Left renal cortex interstitium (tissue), 4 donors: Measurements from ENCODE around the gene ZNF467. TPM values are rescaled to one million over a fixed set of nuclear protein-coding genes. Genes with fewer than 3 reads are reported as not detected.

Source experiments
- DNase-seq, 4 donors: peaks; one replicate each; pipeline ENCODE4 v3.0.0-alpha.2; 2013; ENCODE audit warnings: low read depth in 4 of 4, low spot score in 2 of 4, missing footprints in 1 of 4
- polyA plus RNA-seq, 4 donors: library from polyadenylated mRNA; unstranded; fragments of 120-200 nt; gene quantifications; one replicate each; pipeline ENCODE4 v1.2.1, GENCODE V29; 2013; ENCODE audit not compliant: insufficient read length in 4 of 4

The ZNF467 gene
- polyA plus RNA-seq, 4 donors = 24.9 to 39.2 (median 36.2) TPM

- no peak for DNase-seq
Observed at GRCh38 chr7:149729983-149730801, 43.2 kb downstream of the ZNF467 start.

- DNase-seq = no peak
Observed at GRCh38 chr7:149729586-149729982, 43.8 kb downstream of the ZNF467 start.

DNA sequence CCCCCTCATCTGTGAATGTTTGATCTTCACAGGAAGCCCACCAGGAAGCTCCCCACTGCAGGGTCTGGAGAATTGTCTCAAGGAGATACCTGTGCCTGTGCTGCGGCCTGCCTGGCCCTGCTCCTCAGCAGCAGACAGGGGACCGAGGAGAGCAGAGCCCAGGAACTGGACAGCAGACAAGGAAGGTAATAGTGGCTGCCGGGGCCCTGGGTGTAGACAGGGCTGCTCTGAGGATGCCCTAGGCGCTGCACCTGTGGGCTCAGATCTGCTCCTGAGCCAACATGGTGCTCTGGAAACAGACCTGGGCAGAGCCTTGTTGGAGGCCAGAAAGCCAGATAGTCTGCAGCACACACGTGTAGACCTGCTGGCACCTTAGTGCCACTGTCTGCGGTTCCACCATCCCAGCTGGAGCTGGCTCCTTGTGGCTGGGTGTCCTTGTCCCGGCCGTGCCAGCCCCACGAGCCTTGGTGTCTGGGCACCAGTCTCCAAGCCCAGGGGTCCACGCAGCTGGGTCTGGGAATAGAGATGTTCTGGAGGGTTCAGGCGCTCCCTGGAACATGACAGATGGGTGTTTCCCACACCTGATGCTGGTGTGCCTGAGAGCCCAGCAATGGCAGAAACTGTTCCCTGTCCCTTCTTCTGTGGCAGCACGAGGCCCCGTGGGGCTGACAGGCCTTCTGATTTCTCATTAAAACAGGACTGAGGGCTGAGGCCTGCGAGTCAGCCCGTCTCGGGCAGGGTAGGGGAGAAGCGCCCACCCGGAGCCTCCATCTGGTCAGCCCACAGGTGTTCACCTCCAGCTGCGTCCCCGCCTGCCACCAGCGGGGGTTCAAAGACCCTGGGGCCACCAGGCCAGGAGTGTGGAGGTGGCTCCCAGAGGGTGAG, 44.7 kb downstream of the ZNF467 start:
- no peak for DNase-seq

DNA sequence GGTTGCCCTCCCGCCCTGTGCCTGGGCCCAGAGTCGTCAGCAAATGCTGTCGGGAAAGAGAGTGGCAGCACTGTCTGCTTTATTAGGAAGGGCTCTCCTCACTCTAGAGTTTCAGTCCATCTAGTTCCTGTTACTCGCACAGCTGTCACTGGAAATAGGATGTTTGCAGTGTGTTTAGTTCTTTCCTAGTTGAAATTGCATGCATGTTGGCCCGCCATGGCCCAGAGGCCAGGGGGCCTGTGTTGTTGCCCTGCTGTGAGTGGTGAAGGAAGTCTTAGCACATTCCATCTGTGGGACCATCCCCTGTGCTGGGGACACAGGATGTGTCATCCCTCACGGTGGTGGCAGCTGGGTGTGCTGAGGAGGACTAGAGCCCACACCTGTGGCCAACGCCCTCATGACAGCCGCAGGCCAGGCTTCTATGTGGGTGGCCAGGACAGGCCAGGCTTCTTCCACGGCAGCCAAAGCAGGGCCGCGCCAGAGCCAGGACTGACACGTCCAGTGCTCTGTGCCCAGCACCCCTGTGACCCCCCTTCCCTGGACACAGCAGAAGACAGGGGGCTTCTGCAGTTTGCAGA, 45.4 kb downstream of the ZNF467 start:
- no peak for DNase-seq

- no peak for DNase-seq
Observed at GRCh38 chr7:149727053-149727898, 46.1 kb downstream of the ZNF467 start.

DNA sequence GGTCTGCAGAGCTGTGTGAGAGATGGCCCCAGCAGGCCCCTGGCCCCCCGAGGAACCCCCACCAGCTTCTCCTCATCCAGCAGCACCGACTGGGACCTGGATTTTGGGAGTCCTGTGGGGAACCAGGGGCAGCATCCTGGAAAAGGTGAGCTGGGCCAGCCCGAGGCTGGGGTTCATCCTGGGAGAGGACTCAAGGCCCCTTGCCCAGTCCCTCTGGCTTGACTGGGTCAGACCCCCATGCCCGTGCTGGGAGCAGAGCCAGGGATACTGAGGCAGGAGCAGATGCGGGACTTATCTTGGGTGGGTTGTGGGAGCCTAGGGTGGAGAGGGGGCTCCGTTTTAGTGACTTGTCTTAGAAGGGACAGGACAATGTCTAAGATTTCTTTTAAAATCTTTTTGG, 47.5 kb downstream of the ZNF467 start:
- no peak for DNase-seq

GRCh38 chr7:149725426-149725821, 48.0 kb downstream of the ZNF467 start:
- DNase-seq = no peak

DNA sequence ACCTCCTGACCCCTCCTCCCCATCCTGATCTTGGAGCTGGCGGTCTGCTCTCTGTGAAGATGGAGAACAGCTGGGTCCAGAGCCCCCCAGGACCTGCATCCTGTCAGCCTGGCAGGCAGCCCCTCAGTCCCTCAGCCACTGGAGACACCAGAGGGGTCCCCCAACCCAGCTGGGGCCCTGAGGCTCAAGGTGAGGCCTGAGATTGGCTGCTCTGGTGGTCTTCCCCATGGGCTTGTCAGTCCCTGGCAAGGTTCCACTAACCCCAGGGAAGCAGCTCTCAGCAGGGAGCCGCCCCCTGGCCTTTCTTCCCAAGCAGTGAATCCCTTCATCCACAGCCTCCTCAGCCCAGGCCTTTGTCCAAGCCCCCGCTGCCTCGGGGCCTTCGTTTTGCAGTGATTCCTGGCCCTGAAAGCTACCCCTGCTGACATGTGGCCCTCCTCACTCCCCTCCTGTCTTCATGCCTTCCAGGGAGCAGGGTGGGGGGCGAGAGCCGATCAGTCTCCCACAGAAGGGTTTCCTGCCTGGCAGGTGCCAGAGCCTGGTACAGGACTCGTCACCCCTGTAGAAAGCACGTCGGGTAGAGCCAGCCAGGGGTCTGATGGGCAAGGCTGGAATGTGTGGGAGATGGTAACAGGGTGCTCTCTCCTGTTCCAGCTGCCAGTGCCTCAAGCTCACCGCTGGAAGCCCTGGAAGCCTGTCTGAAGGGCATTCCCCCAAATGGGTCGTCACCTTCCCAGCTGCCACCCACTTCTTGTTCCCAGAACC, 48.5 kb downstream of the ZNF467 start:
- DNase-seq = no peak

DNA sequence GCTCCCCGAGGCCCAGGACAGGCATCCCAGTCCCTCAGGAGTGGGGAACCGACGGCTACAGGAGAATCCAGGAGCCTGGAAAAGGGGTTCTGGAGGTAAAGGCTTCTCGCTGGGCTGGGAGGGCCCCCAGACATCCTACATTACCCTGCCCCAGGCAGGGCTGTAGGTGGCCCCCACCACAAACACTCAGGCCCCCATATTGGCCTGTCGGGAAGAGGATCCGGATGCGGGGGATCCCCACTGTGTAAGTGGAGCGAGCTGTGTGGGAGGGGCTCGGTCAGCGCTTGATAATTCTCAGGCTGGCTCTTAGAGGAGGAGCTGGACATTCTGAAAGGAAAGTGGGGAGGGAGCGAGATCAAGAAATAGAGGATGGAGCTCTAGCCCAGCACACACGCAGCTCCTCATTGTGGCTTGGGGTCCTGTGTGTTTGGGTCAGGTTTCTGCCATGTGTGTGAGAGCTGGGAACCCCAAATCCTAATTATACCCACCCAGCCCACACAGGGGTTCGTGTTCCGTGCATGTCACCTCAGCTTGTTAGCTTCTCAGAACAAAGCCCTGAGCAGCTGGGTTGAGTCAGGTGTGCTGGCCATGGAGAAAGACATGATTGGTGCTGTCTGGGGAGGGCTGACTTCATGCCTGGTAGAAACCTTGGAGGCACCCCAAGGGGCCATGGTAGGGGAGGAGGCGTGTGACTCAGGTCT, 49.4 kb downstream of the ZNF467 start:
- no peak for DNase-seq

DNA sequence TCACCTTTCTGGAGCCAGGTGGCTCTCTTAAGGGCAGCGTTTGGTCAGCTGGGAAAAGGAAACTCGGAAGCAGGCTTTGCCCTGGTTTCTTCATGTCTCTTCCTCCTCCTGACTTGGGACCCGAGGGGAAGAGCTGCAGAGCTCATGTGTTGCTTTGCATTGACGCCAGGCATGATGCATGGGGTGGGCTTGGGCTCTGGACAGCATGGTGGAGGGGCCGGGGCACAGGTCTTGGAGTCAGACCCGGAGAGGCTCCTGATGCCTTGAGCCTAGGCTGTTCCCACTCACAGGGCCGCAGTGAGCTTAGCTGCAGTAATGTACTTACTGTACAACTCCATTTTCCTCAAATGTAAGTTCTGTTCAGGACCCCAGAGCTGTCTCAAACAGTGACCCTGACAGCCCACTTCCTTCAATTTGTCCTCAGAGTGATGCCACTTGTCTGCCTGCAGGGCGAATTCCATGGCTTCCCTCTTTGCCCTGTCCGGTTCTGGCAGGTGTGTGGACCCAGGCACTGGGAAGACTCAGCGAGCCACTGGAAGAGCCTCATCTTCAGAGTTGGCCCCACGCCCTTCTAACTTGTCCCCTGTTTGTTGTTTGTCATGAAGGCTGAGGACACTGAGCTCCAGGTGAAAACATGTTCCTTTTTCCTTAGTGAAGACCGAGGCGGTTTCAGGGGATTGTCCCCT, 50.2 kb downstream of the ZNF467 start:
- no peak for DNase-seq

DNA sequence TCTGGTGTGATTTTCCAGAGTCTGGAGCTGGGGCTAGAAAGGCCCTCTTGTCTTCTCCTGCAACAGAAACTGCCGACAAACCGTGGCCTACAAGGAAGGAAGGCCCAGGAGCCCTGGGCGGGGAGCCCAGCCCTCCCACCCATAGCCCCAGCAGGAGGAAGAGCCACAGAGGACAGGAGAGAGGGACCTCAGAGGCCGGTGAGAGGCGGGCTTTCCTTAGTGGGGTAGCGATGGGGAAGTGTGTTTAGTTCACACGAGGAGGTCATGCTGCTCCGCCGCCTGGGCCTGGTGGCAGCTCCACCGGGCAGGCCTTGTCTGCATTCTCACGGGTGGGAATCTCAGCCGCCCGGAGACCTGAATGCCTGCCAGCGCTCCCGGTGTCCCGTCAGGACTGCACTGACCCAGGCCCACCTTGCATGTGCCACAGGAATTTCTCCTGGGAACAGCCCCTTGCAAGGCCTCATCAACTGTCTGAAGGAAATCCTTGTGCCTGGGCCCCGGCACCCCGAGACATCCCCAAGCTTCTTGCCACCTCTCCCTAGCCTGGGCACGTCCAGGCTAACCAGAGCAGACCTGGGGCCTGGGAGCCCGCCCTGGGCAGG, 50.9 kb downstream of the ZNF467 start:
- DNase-seq = no peak

DNA sequence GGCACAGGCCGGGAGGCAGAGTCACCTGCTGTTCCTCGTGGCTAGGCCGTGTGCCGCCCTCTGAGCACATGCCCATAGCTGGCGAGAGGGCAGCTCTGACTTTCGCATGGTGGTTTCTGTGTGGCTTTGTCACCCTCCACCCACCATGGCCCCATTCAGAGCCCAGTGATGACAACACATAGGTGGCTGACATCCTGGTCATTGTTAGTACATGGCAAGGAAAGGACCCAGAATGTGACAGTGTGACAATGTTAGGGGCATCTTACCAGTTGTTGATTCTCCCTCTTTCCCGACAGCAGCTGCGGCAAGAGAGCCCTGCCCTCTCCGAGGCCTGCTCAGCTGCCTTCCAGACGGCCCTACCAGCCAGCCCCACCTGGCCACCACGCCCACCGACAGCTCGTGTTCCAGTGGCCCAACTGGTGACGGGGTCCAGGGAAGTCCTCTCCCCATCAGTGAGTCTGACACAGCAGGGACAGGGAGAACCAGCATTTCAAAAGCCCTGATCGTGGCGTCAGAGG, 52.2 kb downstream of the ZNF467 start:
- no peak for DNase-seq

DNA sequence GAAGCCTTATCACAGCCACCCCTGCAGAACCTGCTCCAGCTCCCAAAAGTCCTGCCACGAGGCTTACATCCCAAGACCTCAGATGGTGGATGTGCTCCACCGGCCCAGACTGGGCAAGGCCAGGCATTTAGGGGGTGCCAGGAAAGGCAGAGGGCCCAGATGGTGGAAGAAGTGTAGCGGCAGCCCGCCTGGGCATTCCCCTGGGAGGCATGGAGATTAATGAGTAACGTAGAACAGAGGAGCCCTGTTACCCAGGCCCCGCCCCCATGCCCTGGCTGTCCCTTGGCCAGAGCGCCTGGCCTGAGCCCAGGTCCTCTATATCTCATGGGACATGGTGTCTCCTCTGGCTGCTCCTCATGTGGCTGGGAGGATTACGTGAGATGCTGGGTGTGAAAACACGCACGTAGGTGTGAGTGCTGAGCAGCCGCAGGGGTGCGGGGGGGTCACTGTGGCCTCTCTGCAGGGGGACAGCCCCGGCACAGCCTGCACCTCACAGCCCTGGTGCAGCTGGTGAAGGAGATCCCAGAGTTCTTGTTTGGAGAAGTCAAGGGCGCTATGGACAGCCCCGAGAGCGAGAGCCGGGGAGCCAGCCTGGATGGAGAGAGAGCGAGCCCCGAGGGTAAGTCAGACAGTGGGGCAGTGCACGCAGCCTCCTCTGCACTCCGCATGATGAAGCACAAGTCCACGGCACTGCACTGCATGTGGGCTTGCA, 52.9 kb downstream of the ZNF467 start:
- DNase-seq = no peak

GRCh38 chr7:149719912-149720335, 53.5 kb downstream of the ZNF467 start:
- no peak for DNase-seq

- no peak for DNase-seq
Observed at GRCh38 chr7:149719050-149719899, 54.1 kb downstream of the ZNF467 start.

DNA sequence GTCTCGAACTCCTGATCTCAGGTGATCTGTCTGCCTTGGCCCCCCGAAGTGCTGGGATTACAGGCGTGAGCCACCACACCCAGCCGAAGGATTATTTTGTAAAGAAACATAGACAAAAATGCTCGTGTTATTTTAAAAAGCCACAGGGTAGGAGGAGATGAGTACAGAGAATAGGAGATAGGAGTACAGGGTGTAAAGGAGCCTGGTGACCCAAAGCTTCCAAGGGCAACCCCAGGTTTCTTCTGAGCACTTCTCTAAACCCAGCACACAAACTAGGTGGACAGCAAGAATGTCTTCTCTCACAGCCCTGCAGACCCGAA, 54.7 kb downstream of the ZNF467 start:
- DNase-seq = no peak
